Measurements from ENCODE around the gene IL12B. TPM values are rescaled to one million over a fixed set of nuclear protein-coding genes. Genes with fewer than 3 reads are reported as not detected.

Gene IL12B
- polyA plus RNA-seq, 1 experiment: 0.04 TPM

DNA sequence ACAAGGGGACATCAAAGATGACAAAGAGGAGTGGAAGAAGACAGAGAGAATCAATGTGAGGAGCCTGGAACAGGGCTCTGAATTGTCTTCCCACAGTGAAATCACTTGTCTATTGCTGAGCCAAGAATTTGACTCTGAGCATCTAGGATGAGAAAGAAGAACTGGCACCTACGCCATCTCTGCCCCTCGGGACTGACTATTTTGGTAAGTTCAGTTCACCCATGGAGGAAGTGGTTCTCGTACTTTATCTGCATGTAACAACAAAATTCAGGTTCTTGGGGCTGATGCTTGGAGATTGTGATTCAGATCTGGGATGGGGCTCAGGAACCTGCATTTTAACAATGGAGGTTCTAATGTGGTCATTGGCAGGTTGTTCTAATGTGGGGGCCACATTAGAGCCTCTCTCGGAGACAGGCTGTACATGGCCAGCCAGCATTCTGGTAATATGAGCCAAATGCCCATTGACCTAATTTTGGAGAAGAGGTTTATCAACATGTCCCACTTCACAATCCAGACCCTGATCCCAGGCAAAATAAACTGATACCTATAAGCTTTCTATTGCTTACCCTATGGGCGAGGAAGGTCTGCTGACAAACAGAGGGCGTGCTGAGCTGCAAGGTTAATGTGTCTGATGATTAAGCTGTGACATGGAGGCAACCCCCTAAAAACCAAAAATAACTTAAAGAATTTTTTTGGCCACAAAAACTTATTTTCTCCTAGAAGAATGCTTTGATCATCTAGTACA is 2.7 kb upstream of the IL12B start:
- POLR2A ChIA-PET: no interaction called here
- DNase-seq (ENCODE audit: low read depth): no peak

DNA sequence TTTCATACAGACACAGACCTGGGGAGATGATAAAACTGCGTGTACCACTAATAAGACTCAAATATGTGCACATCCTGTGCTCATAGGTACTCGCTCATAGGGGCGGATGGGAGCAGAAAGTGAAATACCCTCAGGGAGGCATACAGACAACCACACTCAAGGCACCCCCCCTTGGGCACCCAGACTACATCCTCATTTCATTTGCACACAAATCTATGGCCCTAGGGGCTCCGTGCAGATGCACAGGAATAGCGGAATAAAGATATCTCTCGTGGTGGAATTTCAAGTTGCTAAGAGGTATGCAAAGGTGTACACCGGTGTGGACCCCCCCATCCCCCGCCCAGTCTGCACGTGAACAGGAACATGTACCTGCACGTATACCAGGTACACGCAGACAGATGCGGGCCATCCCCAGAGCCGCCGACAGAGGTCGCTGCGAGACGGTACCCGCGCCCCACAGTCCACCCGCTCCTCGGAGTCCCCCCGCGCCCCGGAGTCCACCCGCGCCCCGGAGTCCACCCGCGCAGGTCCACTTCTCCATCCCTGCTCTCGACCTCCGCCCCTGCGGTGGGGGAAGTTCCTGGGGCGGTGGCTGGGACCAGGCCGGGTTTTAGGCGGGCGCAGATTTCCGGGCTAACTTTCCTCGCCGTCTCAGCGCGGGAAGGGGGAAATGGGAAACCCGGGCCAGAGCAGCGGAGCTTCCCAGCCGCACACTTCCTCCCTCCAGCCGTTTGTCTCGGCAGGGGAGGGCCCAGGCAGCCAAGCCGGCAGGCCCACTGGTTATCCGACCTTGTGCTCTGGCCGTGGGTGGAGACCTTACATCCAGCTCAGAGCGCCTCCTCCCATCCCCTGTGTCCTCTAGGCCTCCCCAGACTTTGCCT is 1.0 kb upstream of the IL12B start:
- POLR2A ChIA-PET: no interaction called here

More for the DNA sequence above, 2.7 kb upstream of the IL12B start:
- TF ChIP-seq, protein P1, sequence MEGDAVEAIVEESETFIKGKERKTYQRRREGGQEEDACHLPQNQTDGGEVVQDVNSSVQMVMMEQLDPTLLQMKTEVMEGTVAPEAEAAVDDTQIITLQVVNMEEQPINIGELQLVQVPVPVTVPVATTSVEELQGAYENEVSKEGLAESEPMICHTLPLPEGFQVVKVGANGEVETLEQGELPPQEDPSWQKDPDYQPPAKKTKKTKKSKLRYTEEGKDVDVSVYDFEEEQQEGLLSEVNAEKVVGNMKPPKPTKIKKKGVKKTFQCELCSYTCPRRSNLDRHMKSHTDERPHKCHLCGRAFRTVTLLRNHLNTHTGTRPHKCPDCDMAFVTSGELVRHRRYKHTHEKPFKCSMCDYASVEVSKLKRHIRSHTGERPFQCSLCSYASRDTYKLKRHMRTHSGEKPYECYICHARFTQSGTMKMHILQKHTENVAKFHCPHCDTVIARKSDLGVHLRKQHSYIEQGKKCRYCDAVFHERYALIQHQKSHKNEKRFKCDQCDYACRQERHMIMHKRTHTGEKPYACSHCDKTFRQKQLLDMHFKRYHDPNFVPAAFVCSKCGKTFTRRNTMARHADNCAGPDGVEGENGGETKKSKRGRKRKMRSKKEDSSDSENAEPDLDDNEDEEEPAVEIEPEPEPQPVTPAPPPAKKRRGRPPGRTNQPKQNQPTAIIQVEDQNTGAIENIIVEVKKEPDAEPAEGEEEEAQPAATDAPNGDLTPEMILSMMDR (IDR thresholded peaks at IDR 0.05; ENCODE audit: insufficient read depth, low read depth, low read length): no peak
- no peaks in the 10 kb centered on the region; the same call in 1 of the 2 replicates for H3K27me3 ChIP-seq (ENCODE audit: control insufficient read depth, insufficient read depth, low read length)
- no peaks in the 10 kb centered on the region for H3K36me3 ChIP-seq (ENCODE audit: control insufficient read depth, insufficient read depth, low read length)
- CTCF ChIA-PET: interaction anchor here (1.0 to 1.6 kb wide), 2 partner anchors 17 to 46 kb away, joined by 3 to 4 read pairs; no protein-coding TSS in a partner anchor
- no peak overlapping the region for H3K4me3 ChIP-seq (ENCODE audit: low read depth, low read length)

DNA sequence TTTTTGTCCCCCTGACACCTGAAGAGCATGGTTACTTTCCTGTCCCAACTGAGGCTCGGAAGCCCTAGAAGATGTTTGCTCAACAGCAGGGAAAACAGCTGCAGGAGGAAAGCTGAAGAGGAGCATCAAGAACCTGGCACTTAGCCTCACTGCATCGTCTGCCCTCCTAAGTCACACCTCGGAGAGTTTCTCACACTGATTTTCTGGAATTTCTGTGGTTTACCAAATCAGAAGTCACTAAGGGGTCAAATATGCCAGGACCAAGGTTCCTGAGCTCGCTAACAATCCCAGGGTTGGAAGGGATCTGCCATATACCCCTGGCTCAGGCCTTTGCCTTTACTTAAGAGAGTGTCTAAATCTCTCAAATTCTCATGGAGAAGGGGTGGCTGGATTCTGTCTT is 5.3 kb downstream of the IL12B start:
- no peaks in the 10 kb centered on the region for H3K36me3 ChIP-seq (ENCODE audit: control insufficient read depth, insufficient read depth, low read length)
- ChIA-PET POLR2A (interaction anchor here (0.5 kb wide), 1 partner anchor 685 kb away, joined by 10 read pairs; no protein-coding TSS in a partner anchor), CTCF (interaction anchor here (0.7 to 1.4 kb wide), 4 partner anchors 8 to 168 kb away, joined by 3 to 8 read pairs (median 4); no protein-coding TSS in a partner anchor)
- no peaks in the 10 kb centered on the region; the same call in 1 of the 2 replicates for H3K27me3 ChIP-seq (ENCODE audit: control insufficient read depth, insufficient read depth, low read length)
- TF ChIP-seq, protein P1 (IDR thresholded peaks at IDR 0.05; ENCODE audit: insufficient read depth, low read depth, low read length): no peak
- no peak for DNase-seq (ENCODE audit: low read depth)
- H3K4me3 ChIP-seq (ENCODE audit: low read depth, low read length): no peak overlapping the region

More for the DNA sequence above, 1.0 kb upstream of the IL12B start:
- Histone ChIP-seq H3K4me3 (ENCODE audit: low read depth, low read length) (peak overlapping the region; percentile 48), H3K27me3 (ENCODE audit: control insufficient read depth, insufficient read depth, low read length) (no peaks in the 10 kb centered on the region; the same call in 1 of the 2 replicates), H3K36me3 (ENCODE audit: control insufficient read depth, insufficient read depth, low read length) (no peaks in the 10 kb centered on the region)
- CTCF ChIA-PET: interaction anchor here (0.6 to 1.6 kb wide), 10 partner anchors 10 to 660 kb away, joined by 3 to 18 read pairs (median 4); no protein-coding TSS in a partner anchor
- DNase-seq (ENCODE audit: low read depth): no peak
- TF ChIP-seq, protein P1 (IDR thresholded peaks at IDR 0.05; ENCODE audit: insufficient read depth, low read depth, low read length): peak; percentile 87

DNA sequence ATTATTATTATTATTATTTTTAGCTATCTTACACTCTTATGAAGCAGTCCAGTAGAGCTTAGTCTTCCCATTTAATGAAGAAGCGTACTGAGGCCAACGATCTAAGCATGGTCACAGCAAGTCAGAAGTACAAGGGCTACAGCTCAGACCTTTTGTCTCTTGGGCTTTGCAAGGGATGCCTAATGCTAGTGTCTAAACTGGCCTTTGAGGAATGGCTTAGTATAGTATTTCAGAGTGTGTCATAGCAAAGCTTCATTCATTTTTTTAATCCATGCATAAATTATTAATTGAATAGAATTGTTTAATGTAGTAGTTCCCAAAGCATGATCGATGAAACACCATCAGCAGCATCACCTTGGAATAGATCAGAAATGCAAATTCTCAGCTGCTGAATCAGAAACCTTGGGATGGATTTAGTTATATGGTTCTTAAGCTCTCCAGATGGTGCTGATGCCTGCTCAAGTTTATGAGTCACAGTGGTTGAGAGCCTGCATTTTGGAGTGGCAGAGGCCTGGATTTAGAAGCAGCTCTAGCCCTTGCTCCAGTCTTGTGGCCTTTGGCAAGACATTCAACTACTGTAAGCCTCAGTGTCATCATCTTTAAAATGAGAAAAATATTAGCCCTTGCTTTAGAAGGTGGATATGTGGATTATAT is 6.1 kb downstream of the IL12B start:
- TF ChIP-seq, protein P1 (IDR thresholded peaks at IDR 0.05; ENCODE audit: insufficient read depth, low read depth, low read length): no peak
- H3K36me3 ChIP-seq (ENCODE audit: control insufficient read depth, insufficient read depth, low read length): no peaks in the 10 kb centered on the region
- CTCF ChIA-PET: interaction anchor here (0.7 to 1.4 kb wide), 4 partner anchors 11 to 168 kb away, joined by 3 to 5 read pairs (median 4); no protein-coding TSS in a partner anchor
- DNase-seq (ENCODE audit: low read depth): peak; percentile 48
- no peaks in the 10 kb centered on the region; the same call in 1 of the 2 replicates for H3K27me3 ChIP-seq (ENCODE audit: control insufficient read depth, insufficient read depth, low read length)
- POLR2A ChIA-PET: interaction anchor here (0.5 kb wide), 1 partner anchor 686 kb away, joined by 10 read pairs; no protein-coding TSS in a partner anchor
- no peak overlapping the region for H3K4me3 ChIP-seq (ENCODE audit: low read depth, low read length)
